Transverse colon (tissue), 4 donors: ENCODE measurements around the gene VASN. TPM values are rescaled to one million over a fixed set of nuclear protein-coding genes. Genes with fewer than 3 reads are reported as not detected.

Experiments
- DNase-seq: peaks from one replicate; pipeline ENCODE4 v3.0.0-alpha.2; 2019
- H3K27ac ChIP-seq, 4 donors: fragments of 200-600 bp; sonication (generic); 2 replicates each; pipeline ENCODE4 v1.5.1; 2016 to 2018; ENCODE audit warnings: inconsistent platforms in 4 of 4
- H3K27me3 ChIP-seq: fragments of 200-600 bp; sonication (generic); 2 replicates; pipeline ENCODE4 v1.5.1; 2017; ENCODE audit warnings: inconsistent platforms
- H3K36me3 ChIP-seq, 4 donors: fragments of 200-600 bp; sonication (generic); 2 replicates each; pipeline ENCODE4 v1.5.1; 2017 to 2019; ENCODE audit warnings: inconsistent platforms in 4 of 4
- H3K4me1 ChIP-seq, 4 donors: fragments of 200-600 bp; sonication (generic); 2 replicates each; pipeline ENCODE4 v1.5.1; 2017 to 2020; ENCODE audit warnings: inconsistent platforms in 4 of 4
- H3K4me3 ChIP-seq, 4 donors: fragments of 200-600 bp; sonication (generic); 1 replicate in 1 of 4; 2 replicates in 3 of 4; pipeline versions ENCODE4 v1.5.1 to v1.6.1; 2017 to 2019; ENCODE audit warnings: inconsistent platforms in 4 of 4
- H3K9me3 ChIP-seq, 2 donors: fragments of 200-600 bp; sonication (generic); 2 replicates each; pipeline ENCODE4 v1.5.1; 2017 to 2019; ENCODE audit warnings: inconsistent platforms in 2 of 2
- EP300 ChIP-seq: sonication (generic); formaldehyde crosslinking; IDR thresholded peaks from one replicate; pipeline ENCODE4 v1.6.1; 2017; ENCODE audit warnings: antibody characterized with exemption, low read depth
- POLR2A ChIP-seq: fragments of 450-650 bp; IDR thresholded peaks from one replicate; pipeline ENCODE4 v1.6.1; 2016; ENCODE audit warnings: antibody characterized with exemption, mild to moderate bottlenecking, moderate library complexity
- POLR2AphosphoS5 ChIP-seq, 3 donors: sonication (generic); formaldehyde crosslinking; IDR thresholded peaks; one replicate each; pipeline ENCODE4 v1.6.1; 2016; ENCODE audit warnings: antibody characterized with exemption in 3 of 3
- WGBS, 2 donors: methylation state at CpG; one replicate each; pipeline ENCODE4 v1.1.5; 2018; ENCODE audit warnings: low coverage in 1 of 2; 5-methylcytosine and 5-hydroxymethylcytosine counted together
- in situ Hi-C, 4 donors: fragments of 200-750 bp; cut with MboI; loops; one replicate each; pipeline versions ENCODE4 v1.15.0 to v1.15.1; 2017; ENCODE audit warnings: low sequenced_read_pairs in 3 of 4, low pct_ligation_motif_present in 1 of 4, low pct_unique_long_range_greater_than_20kb in 1 of 4
- intact Hi-C: fragments of 100-400 bp; cut with DNase I; formaldehyde crosslinking; loops from one replicate; pipeline ENCODE4 v1.15.1; 2023; ENCODE audit warnings: low total_unique reads
- total RNA-seq, 4 donors: library from RNA; depleted of rRNA; stranded (reverse); fragments of >200 nt; gene quantifications; one replicate each; pipeline ENCODE4 v1.1.0, GENCODE V29; 2016
- TF ChIP-seq, protein P1 (sequence below), 5 experiments: fragments of 200-600 bp in 3 of 5; fragments of 450-650 bp in 2 of 5; sonication (generic) in 3 of 5; IDR thresholded peaks; 1 replicate in 2 of 5; 2 replicates in 3 of 5; pipeline ENCODE4 v1.5.1; 2016 to 2017; ENCODE audit warnings: antibody characterized with exemption in 5 of 5, inconsistent platforms in 3 of 5, mild to moderate bottlenecking in 2 of 5, moderate library complexity in 1 of 5

The VASN gene
- total RNA-seq, 4 donors from 2014 or later = 3.4 to 18.7 (median 9.0) TPM

DNA sequence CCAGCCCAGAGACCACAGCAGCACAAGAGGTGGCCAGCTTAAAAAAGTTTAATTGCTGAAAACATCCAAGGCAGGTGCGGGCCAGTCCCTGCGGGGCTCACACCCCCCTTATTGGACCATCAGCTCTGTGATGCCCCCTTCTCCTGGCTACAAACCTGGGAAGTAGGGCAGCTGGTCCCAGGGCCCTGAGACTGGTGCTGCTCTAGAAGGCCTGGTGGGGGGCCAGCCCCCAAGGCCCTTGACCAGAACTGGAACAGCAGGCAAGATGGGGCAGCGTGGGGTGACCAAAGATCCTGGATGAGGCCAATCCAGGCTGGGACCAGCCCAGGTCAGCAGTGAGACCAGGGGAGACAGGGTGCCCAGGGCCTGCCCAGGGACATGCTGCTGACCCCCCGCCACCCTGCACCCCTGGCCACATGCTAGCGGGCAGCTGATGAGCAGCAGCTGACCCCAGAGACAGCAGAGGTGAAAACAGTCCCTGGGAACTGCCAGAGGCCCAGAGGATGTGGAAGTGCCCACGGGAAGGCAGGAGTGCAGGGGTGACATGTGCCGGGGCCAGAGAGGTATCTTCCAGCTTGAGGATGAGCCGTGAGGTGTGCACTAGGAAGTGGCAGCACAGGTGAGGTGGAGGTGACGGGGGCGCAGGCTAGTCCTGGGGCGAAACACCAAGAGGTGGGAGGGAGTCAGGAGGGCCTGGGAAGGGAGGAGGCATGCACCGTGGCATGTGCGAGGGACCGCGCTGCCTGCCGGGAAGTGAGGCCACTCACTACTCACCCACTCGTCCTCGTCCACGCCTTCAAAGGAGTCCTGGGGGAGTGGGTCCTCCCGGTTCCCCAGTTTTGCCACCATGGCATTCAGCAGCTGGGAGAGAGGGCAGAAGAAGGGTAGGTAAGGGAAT is 16.9 kb upstream of the VASN start:
- no peak for DNase-seq
- Histone ChIP-seq H3K27me3 (no peaks in the 10 kb centered on the region), H3K9me3 (no peaks in the 10 kb centered on the region), H3K36me3 (no peaks in the 10 kb centered on the region), H3K4me1 (peaks cover 0 to 14% (median 13%) of the 10 kb centered on the region in 4 donors), H3K4me3 (no peak overlapping the region), H3K27ac (no peak overlapping the region)
- in situ Hi-C loops (loop anchor here in 2 of 4 donors (10.0 kb wide), 2 partner anchors 50 to 60 kb away; partner anchors contain the start of gene CORO7 (in 1 of the 2)), intact Hi-C loops (loop anchor here (10.0 kb wide), 1 partner anchor 740 kb away; the partner anchor contains the start of gene EEF2KMT)
- TF ChIP-seq EP300 (no peak), POLR2AphosphoS5 (IDR thresholded peaks at IDR 0.05) (no peak), POLR2A (no peak)
- TF ChIP-seq, protein P1, sequence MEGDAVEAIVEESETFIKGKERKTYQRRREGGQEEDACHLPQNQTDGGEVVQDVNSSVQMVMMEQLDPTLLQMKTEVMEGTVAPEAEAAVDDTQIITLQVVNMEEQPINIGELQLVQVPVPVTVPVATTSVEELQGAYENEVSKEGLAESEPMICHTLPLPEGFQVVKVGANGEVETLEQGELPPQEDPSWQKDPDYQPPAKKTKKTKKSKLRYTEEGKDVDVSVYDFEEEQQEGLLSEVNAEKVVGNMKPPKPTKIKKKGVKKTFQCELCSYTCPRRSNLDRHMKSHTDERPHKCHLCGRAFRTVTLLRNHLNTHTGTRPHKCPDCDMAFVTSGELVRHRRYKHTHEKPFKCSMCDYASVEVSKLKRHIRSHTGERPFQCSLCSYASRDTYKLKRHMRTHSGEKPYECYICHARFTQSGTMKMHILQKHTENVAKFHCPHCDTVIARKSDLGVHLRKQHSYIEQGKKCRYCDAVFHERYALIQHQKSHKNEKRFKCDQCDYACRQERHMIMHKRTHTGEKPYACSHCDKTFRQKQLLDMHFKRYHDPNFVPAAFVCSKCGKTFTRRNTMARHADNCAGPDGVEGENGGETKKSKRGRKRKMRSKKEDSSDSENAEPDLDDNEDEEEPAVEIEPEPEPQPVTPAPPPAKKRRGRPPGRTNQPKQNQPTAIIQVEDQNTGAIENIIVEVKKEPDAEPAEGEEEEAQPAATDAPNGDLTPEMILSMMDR (IDR thresholded peaks at IDR 0.05) = no peak
- 92 to 94% methylated on average over 7 to 20 of the region's 20 CpGs for WGBS, 2 donors

DNA sequence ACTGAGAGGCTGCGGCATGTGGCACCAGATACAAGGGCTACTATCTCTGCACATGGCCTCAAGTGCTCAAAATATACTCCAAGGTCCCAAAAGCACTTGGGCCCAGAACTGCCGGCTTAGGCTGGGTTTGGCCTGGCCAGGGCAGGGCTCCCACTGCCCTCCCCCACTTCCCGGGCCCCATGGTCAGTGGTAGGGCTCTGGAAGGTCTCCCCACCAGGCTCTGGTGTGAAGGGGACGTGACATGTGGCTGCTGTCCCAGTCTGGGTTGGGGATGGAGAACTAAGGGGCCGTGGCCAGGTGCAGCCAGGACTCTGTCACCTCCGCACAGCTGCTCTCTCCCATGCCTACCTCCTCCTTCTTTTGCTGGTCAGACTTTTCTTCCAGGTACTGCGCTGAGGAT is 14.8 kb upstream of the VASN start:
- Histone ChIP-seq H3K4me1 (no peaks in the 10 kb centered on the region), H3K27ac (no peak overlapping the region), H3K27me3 (no peaks in the 10 kb centered on the region), H3K36me3 (no peaks in the 10 kb centered on the region), H3K9me3 (no peaks in the 10 kb centered on the region), H3K4me3 (no peak overlapping the region)
- TF ChIP-seq EP300 (no peak), POLR2A (no peak), POLR2AphosphoS5 (IDR thresholded peaks at IDR 0.05) (no peak)
- TF ChIP-seq, protein P1 (IDR thresholded peaks at IDR 0.05) = no peak
- in situ Hi-C loops = loop anchor here in 2 of 4 donors (10.0 kb wide), 2 partner anchors 48 to 58 kb away; partner anchors contain the start of gene CORO7 (in 1 of the 2)
- WGBS, 2 donors = 95% methylated on average over 7 of the region's 7 CpGs; no CpG with 5 or more reads in 1 of the 2 donors
- intact Hi-C loops = loop anchor here (10.0 kb wide), 1 partner anchor 738 kb away; the partner anchor contains the start of gene EEF2KMT
- no peak for DNase-seq

DNA sequence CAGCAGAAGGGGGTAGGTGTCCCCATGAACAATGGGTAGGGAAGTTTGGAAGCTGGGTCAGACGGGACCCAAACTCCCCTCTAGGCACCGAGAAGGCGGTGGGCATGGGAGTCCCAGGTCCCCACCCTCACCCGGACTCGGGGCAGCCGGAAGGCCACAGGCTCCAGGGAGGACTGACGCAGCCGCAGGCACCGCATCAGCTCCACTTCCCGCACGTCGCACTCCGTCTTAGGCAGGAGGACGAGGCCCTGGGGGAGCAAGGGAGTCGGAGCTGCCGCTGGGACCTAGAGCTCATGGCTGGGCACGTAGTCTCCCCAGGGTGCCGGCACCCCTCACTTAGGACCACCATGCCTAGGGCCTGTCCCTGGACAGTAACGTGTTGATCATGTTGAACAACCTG is 13.4 kb upstream of the VASN start:
- Histone ChIP-seq H3K9me3 (no peaks in the 10 kb centered on the region), H3K4me1 (no peaks in the 10 kb centered on the region), H3K4me3 (no peak overlapping the region), H3K27ac (no peak overlapping the region), H3K36me3 (peaks cover 0 to 1% (median 0%) of the 10 kb centered on the region in 4 donors), H3K27me3 (no peaks in the 10 kb centered on the region)
- DNase-seq = no peak
- TF ChIP-seq EP300 (no peak), POLR2AphosphoS5 (IDR thresholded peaks at IDR 0.05) (no peak), POLR2A (no peak)
- TF ChIP-seq, protein P1 (IDR thresholded peaks at IDR 0.05) = no peak
- in situ Hi-C loops (loop anchor here in 2 of 4 donors (10.0 kb wide), 2 partner anchors 47 to 57 kb away; partner anchors contain the start of gene CORO7 (in 1 of the 2)), intact Hi-C loops (loop anchor here (10.0 kb wide), 1 partner anchor 737 kb away; the partner anchor contains the start of gene EEF2KMT)
- WGBS, 2 donors = 96 to 100% methylated on average over 1 to 19 of the region's 19 CpGs
